Measurements from ENCODE around the gene VPS52. TPM values are rescaled to one million over a fixed set of nuclear protein-coding genes. Genes with fewer than 3 reads are reported as not detected.

The VPS52 gene
- total RNA-seq, 1 experiment from 2014 or later = 47.1 TPM

- Histone ChIP-seq H3K4ac (ENCODE audit: low read depth, low read length) (no peak overlapping the region), H3K27me3 (ENCODE audit: insufficient read depth, low read length) (peaks cover 56% of the 10 kb centered on the region), H4K5ac (ENCODE audit: insufficient read length, low read depth, low read length) (no peak overlapping the region), H3K9ac (ENCODE audit: extremely low read depth, insufficient read length, low read length) (no peak overlapping the region), H3K4me1 (ENCODE audit: insufficient read depth, low read length) (no peaks in the 10 kb centered on the region), H3K23me2 (ENCODE audit: insufficient read length, low read depth, low read length, poor library complexity, severe bottlenecking) (peaks cover 11% of the 10 kb centered on the region), H3K27ac (ENCODE audit: insufficient read length, low read depth, low read length) (no peak overlapping the region), H2BK12ac (ENCODE audit: insufficient read length, low read depth, low read length) (no peak overlapping the region), H4K20me1 (ENCODE audit: control insufficient read depth, insufficient read depth, insufficient read length) (peaks cover 3% of the 10 kb centered on the region), H3K4me2 (ENCODE audit: insufficient read depth, insufficient read length, low read length) (peak overlapping the region; percentile 88), H3K14ac (ENCODE audit: insufficient read depth, low read length) (no peak overlapping the region), H3K56ac (ENCODE audit: insufficient read length, low read depth, low read length) (no peak overlapping the region), H2BK5ac (ENCODE audit: insufficient read length, low read length) (no peak overlapping the region), H4K91ac (ENCODE audit: insufficient read length, low read depth, low read length) (no peak overlapping the region), H3T11ph (ENCODE audit: low read length) (no peak overlapping the region), H3K18ac (ENCODE audit: insufficient read length, low read depth, low read length) (no peak overlapping the region), H3K79me1 (ENCODE audit: insufficient read depth, low read depth, low read length, poor library complexity, severe bottlenecking) (no peaks in the 10 kb centered on the region), H2AK5ac (ENCODE audit: insufficient read length, low read length) (no peak overlapping the region), H3K9me3 (ENCODE audit: control insufficient read depth, low read depth, low read length) (no peaks in the 10 kb centered on the region), H3K79me2 (ENCODE audit: insufficient read depth, low read length) (no peaks in the 10 kb centered on the region), H3K23ac (ENCODE audit: insufficient read length, low read depth, low read length) (no peak overlapping the region), H2BK20ac (ENCODE audit: low read depth, low read length, poor library complexity, severe bottlenecking) (no peak overlapping the region), H2BK15ac (ENCODE audit: low read depth, low read length) (no peak overlapping the region), H4K8ac (replicated peaks; ENCODE audit: insufficient read length, low read depth, low read length) (no peak overlapping the region), H2BK120ac (ENCODE audit: low read depth, low read length, poor library complexity, severe bottlenecking) (no peak overlapping the region), H2AFZ (ENCODE audit: low read length) (no peak overlapping the region)
- Mint-ChIP-seq H3K9me3 (peaks cover 0 to 5% of the 10 kb centered on the region in 2 experiments; a peak in 2 of 5 replicates), H3K27ac (no peak overlapping the region; a peak in 1 of 7 replicates), H3K4me1 (peaks cover 34 to 48% of the 10 kb centered on the region in 2 experiments), H3K27me3 (ENCODE audit: low read depth) (peaks cover 92% of the 10 kb centered on the region), H3K36me3 (ENCODE audit: insufficient read depth in 1 of 3, low read depth in 3 of 3) (peaks cover 5 to 24% (median 16%) of the 10 kb centered on the region in 3 experiments; a peak in 6 of 7 replicates), H3K4me3 (peak overlapping the region; percentile 75 to 94)
- WGBS (ENCODE audit: extremely low coverage, insufficient read length, low lambda C conversion rate) = no CpG with 5 or more reads among the region's 9 CpGs
- TF ChIP-seq, protein P1, sequence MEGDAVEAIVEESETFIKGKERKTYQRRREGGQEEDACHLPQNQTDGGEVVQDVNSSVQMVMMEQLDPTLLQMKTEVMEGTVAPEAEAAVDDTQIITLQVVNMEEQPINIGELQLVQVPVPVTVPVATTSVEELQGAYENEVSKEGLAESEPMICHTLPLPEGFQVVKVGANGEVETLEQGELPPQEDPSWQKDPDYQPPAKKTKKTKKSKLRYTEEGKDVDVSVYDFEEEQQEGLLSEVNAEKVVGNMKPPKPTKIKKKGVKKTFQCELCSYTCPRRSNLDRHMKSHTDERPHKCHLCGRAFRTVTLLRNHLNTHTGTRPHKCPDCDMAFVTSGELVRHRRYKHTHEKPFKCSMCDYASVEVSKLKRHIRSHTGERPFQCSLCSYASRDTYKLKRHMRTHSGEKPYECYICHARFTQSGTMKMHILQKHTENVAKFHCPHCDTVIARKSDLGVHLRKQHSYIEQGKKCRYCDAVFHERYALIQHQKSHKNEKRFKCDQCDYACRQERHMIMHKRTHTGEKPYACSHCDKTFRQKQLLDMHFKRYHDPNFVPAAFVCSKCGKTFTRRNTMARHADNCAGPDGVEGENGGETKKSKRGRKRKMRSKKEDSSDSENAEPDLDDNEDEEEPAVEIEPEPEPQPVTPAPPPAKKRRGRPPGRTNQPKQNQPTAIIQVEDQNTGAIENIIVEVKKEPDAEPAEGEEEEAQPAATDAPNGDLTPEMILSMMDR (conservative IDR thresholded peaks at IDR 0.05) = no peak
- no peak for DNase-seq
These were observed 57.7 kb downstream of the VPS52 start for GRCh38 chr6:33213989-33214335.
